Mesenchymal stem cell (in vitro differentiated cells and primary cell): Measurements from ENCODE around the gene DBX1.

Source experiments
- DNase-seq: peaks from one replicate; pipeline ENCODE4 v3.0.0-alpha.2; 2013
- H2AFZ ChIP-seq: one replicate; pipeline ENCODE4 v1.6.1; 2013; ENCODE audit warnings: low read depth, mild to moderate bottlenecking, control low read depth, inconsistent platforms, low read length, moderate library complexity
- H2AK5ac ChIP-seq: 2 replicates; pipeline ENCODE4 v1.6.1; 2013; ENCODE audit warnings: low read length, moderate library complexity, mild to moderate bottlenecking, inconsistent platforms; ENCODE audit not compliant: severe bottlenecking
- H2BK120ac ChIP-seq: one replicate; pipeline ENCODE4 v1.6.1; 2013; ENCODE audit warnings: low read depth, mild to moderate bottlenecking, inconsistent platforms, low read length, moderate library complexity
- H2BK12ac ChIP-seq, 2 experiments: one replicate each; pipeline ENCODE4 v1.6.1; 2013; ENCODE audit warnings: inconsistent platforms in 2 of 2, low read length in 2 of 2, mild to moderate bottlenecking in 2 of 2, moderate library complexity in 2 of 2, control low read depth in 1 of 2
- H2BK15ac ChIP-seq: one replicate; pipeline ENCODE4 v1.6.1; 2013; ENCODE audit warnings: mild to moderate bottlenecking, low read depth, inconsistent platforms; ENCODE audit not compliant: poor library complexity, severe bottlenecking
- H2BK5ac ChIP-seq: 2 replicates; pipeline ENCODE4 v1.6.1; 2013; ENCODE audit warnings: low read depth, mild to moderate bottlenecking, low read length, control low read depth, inconsistent platforms; ENCODE audit not compliant: poor library complexity, severe bottlenecking
- H3K14ac ChIP-seq, 2 experiments: one replicate each; pipeline ENCODE4 v1.6.1; 2013; ENCODE audit warnings: inconsistent platforms in 2 of 2, low read length in 2 of 2, control low read depth in 1 of 2, mild to moderate bottlenecking in 1 of 2, moderate library complexity in 1 of 2
- H3K18ac ChIP-seq, 2 experiments: one replicate each; pipeline ENCODE4 v1.6.1; 2013; ENCODE audit warnings: inconsistent platforms in 2 of 2, low read length in 2 of 2, control low read depth in 1 of 2, low read depth in 1 of 2, mild to moderate bottlenecking in 1 of 2
- H3K23ac ChIP-seq, 2 experiments: one replicate each; pipeline ENCODE4 v1.6.1; 2013; ENCODE audit warnings: inconsistent platforms in 2 of 2, low read length in 2 of 2, mild to moderate bottlenecking in 2 of 2, moderate library complexity in 2 of 2, control low read depth in 1 of 2
- H3K27ac ChIP-seq: 2 replicates; pipeline ENCODE4 v1.5.1; 2013; ENCODE audit warnings: mild to moderate bottlenecking, moderate library complexity, low read length, control low read depth, inconsistent platforms; ENCODE audit not compliant: poor library complexity, severe bottlenecking
- H3K27me3 ChIP-seq, 2 experiments: 2 replicates each; pipeline versions ENCODE4 v1.6.1 to v1.7.0; 2013; ENCODE audit warnings: low read length in 2 of 2, mild to moderate bottlenecking in 2 of 2, moderate library complexity in 2 of 2, control low read depth in 1 of 2, inconsistent platforms in 1 of 2; ENCODE audit not compliant: control insufficient read depth in 1 of 2, insufficient read depth in 1 of 2
- H3K36me3 ChIP-seq, 2 experiments: 2 replicates each; pipeline versions ENCODE4 v1.6.1 to v1.7.0; 2013; ENCODE audit warnings: low read length in 2 of 2, control low read depth in 1 of 2, inconsistent platforms in 1 of 2, low read depth in 1 of 2, mild to moderate bottlenecking in 1 of 2; ENCODE audit not compliant: insufficient read depth in 2 of 2, control insufficient read depth in 1 of 2
- H3K4ac ChIP-seq, 2 experiments: one replicate each; pipeline ENCODE4 v1.6.1; 2013; ENCODE audit warnings: inconsistent platforms in 2 of 2, low read length in 2 of 2, mild to moderate bottlenecking in 2 of 2, moderate library complexity in 2 of 2, control low read depth in 1 of 2, low read depth in 1 of 2
- H3K4me1 ChIP-seq: 2 replicates; pipeline ENCODE4 v1.6.1; 2013; ENCODE audit warnings: low read depth, low read length, control low read depth; ENCODE audit not compliant: control insufficient read depth, insufficient read depth
- H3K4me2 ChIP-seq: 2 replicates; pipeline ENCODE4 v1.6.1; 2013; ENCODE audit warnings: low read length, mild to moderate bottlenecking, inconsistent platforms; ENCODE audit not compliant: poor library complexity, severe bottlenecking
- H3K4me3 ChIP-seq, 2 experiments: 2 replicates each; pipeline versions ENCODE4 v1.5.1 to v1.7.0; 2013; ENCODE audit warnings: low read length in 2 of 2, mild to moderate bottlenecking in 2 of 2, control low read depth in 1 of 2, low read depth in 1 of 2; ENCODE audit not compliant: insufficient read depth in 1 of 2
- H3K79me1 ChIP-seq: replicated peaks from 2 replicates; pipeline ENCODE4 v1.6.1; 2013; ENCODE audit warnings: mild to moderate bottlenecking, control low read depth, low read length, inconsistent platforms; ENCODE audit not compliant: poor library complexity, severe bottlenecking
- H3K9ac ChIP-seq: 2 replicates; pipeline ENCODE4 v1.7.0; 2013; ENCODE audit warnings: mild to moderate bottlenecking, low read length, moderate library complexity
- H3K9me3 ChIP-seq: 2 replicates; pipeline ENCODE4 v1.7.0; 2013; ENCODE audit warnings: mild to moderate bottlenecking, low read length; ENCODE audit not compliant: control insufficient read depth
- H4K8ac ChIP-seq: one replicate; pipeline ENCODE4 v1.6.1; 2013; ENCODE audit warnings: inconsistent platforms, mild to moderate bottlenecking, low read length, moderate library complexity
- H4K91ac ChIP-seq: one replicate; pipeline ENCODE4 v1.6.1; 2013; ENCODE audit warnings: mild to moderate bottlenecking, low read length, inconsistent platforms
- WGBS: methylation state at CpG from one replicate; pipeline ENCODE4 v1.1.7; 2013; ENCODE audit warnings: mixed read lengths; 5-methylcytosine and 5-hydroxymethylcytosine counted together

DBX1 gene

GRCh38 chr11:20197881-20198280 is 37.6 kb upstream of the DBX1 start:
- 29% methylated on average over 2 of the region's 2 CpGs for WGBS
- H2BK120ac ChIP-seq: no peak overlapping the region
- no peaks in the 10 kb centered on the region for H3K79me1 ChIP-seq
- no peak overlapping the region for H2BK12ac ChIP-seq
- H2AFZ ChIP-seq: no peak overlapping the region
- no peak overlapping the region for H2AK5ac ChIP-seq
- no peaks in the 10 kb centered on the region for H3K9me3 ChIP-seq
- peaks cover 23 to 46% of the 10 kb centered on the region in 2 experiments for H3K27me3 ChIP-seq
- H4K8ac ChIP-seq: no peak overlapping the region
- H4K91ac ChIP-seq: no peak overlapping the region
- H3K18ac ChIP-seq: no peak overlapping the region
- H3K4ac ChIP-seq: no peak overlapping the region
- DNase-seq: no peak
- no peak overlapping the region for H3K23ac ChIP-seq
- no peak overlapping the region for H2BK15ac ChIP-seq
- H3K36me3 ChIP-seq: no peaks in the 10 kb centered on the region
- no peak overlapping the region for H3K4me3 ChIP-seq
- H3K4me2 ChIP-seq: no peak overlapping the region
- H3K4me1 ChIP-seq: no peaks in the 10 kb centered on the region
- no peak overlapping the region for H3K9ac ChIP-seq
- no peak overlapping the region for H3K14ac ChIP-seq
- no peak overlapping the region for H2BK5ac ChIP-seq
- no peak overlapping the region for H3K27ac ChIP-seq

- Histone ChIP-seq H3K36me3 (no peaks in the 10 kb centered on the region), H2BK120ac (no peak overlapping the region), H3K18ac (no peak overlapping the region), H2BK12ac (no peak overlapping the region), H2BK15ac (no peak overlapping the region), H3K14ac (no peak overlapping the region), H3K4me1 (no peaks in the 10 kb centered on the region), H3K4ac (no peak overlapping the region), H3K27ac (no peak overlapping the region), H3K79me1 (no peaks in the 10 kb centered on the region), H3K9me3 (no peaks in the 10 kb centered on the region), H2AFZ (no peak overlapping the region), H3K27me3 (peaks cover 27 to 43% of the 10 kb centered on the region in 2 experiments), H3K23ac (no peak overlapping the region), H3K9ac (no peak overlapping the region), H4K8ac (no peak overlapping the region), H3K4me3 (no peak overlapping the region), H2BK5ac (no peak overlapping the region), H3K4me2 (no peak overlapping the region), H4K91ac (no peak overlapping the region), H2AK5ac (no peak overlapping the region)
- DNase-seq: no peak
- WGBS: 83% methylated on average over 1 of the region's 2 CpGs
These were observed 34.2 kb upstream of the DBX1 start for GRCh38 chr11:20194470-20194869.

GRCh38 chr11:20193307-20193706 is 33.0 kb upstream of the DBX1 start:
- H4K91ac ChIP-seq: no peak overlapping the region
- no peak overlapping the region for H2BK15ac ChIP-seq
- no peak overlapping the region for H3K4me3 ChIP-seq
- H3K4me1 ChIP-seq: no peaks in the 10 kb centered on the region
- no peaks in the 10 kb centered on the region for H3K36me3 ChIP-seq
- H2AFZ ChIP-seq: no peak overlapping the region
- no peak overlapping the region for H3K9ac ChIP-seq
- H3K14ac ChIP-seq: no peak overlapping the region
- no peaks in the 10 kb centered on the region for H3K79me1 ChIP-seq
- DNase-seq: no peak
- 58% methylated on average over 2 of the region's 3 CpGs for WGBS
- no peak overlapping the region for H3K4me2 ChIP-seq
- no peak overlapping the region for H2AK5ac ChIP-seq
- no peak overlapping the region for H2BK120ac ChIP-seq
- peaks cover 28 to 42% of the 10 kb centered on the region in 2 experiments for H3K27me3 ChIP-seq
- no peak overlapping the region for H3K27ac ChIP-seq
- no peak overlapping the region for H3K23ac ChIP-seq
- H3K9me3 ChIP-seq: no peaks in the 10 kb centered on the region
- no peak overlapping the region for H2BK12ac ChIP-seq
- H3K4ac ChIP-seq: no peak overlapping the region
- no peak overlapping the region for H3K18ac ChIP-seq
- H4K8ac ChIP-seq: no peak overlapping the region
- no peak overlapping the region for H2BK5ac ChIP-seq

GRCh38 chr11:20192641-20193040 is 32.4 kb upstream of the DBX1 start:
- Histone ChIP-seq H2BK120ac (no peak overlapping the region), H3K18ac (no peak overlapping the region), H2AFZ (no peak overlapping the region), H3K79me1 (no peaks in the 10 kb centered on the region), H3K14ac (no peak overlapping the region), H3K36me3 (no peaks in the 10 kb centered on the region), H2BK12ac (no peak overlapping the region), H3K4ac (no peak overlapping the region), H4K8ac (no peak overlapping the region), H2AK5ac (no peak overlapping the region), H3K4me1 (no peaks in the 10 kb centered on the region), H2BK15ac (no peak overlapping the region), H2BK5ac (no peak overlapping the region), H3K23ac (no peak overlapping the region), H4K91ac (no peak overlapping the region), H3K4me2 (no peak overlapping the region), H3K4me3 (no peak overlapping the region), H3K27me3 (peaks cover 28 to 43% of the 10 kb centered on the region in 2 experiments), H3K9ac (no peak overlapping the region), H3K27ac (no peak overlapping the region), H3K9me3 (no peaks in the 10 kb centered on the region)
- no peak for DNase-seq
